H9 (cell line): ENCODE results near the gene KIF26B. TPM values are rescaled to one million over a fixed set of nuclear protein-coding genes. Genes with fewer than 3 reads are reported as not detected.

Experiments
- DNase-seq: peaks from one replicate; pipeline ENCODE4 v3.0.0-alpha.2; 2017
- H2AFZ ChIP-seq: one replicate; pipeline ENCODE4 v1.6.1; 2013; ENCODE audit warnings: mild to moderate bottlenecking, low read length, control low read depth, moderate library complexity
- H2AK5ac ChIP-seq: 2 replicates; pipeline ENCODE4 v1.6.1; 2013; ENCODE audit warnings: low read length, control low read depth, mixed read lengths; ENCODE audit not compliant: insufficient read length
- H2BK120ac ChIP-seq: one replicate; pipeline ENCODE4 v1.6.1; 2013; ENCODE audit warnings: low read depth, mild to moderate bottlenecking, low read length, control low read depth, inconsistent platforms; ENCODE audit not compliant: poor library complexity, severe bottlenecking
- H2BK12ac ChIP-seq: 2 replicates; pipeline ENCODE4 v1.6.1; 2013; ENCODE audit warnings: low read length, control low read depth, mixed read lengths, low read depth; ENCODE audit not compliant: insufficient read length
- H2BK15ac ChIP-seq: 2 replicates; pipeline ENCODE4 v1.6.1; 2013; ENCODE audit warnings: low read depth, low read length, control low read depth
- H2BK20ac ChIP-seq: one replicate; pipeline ENCODE4 v1.6.1; 2013; ENCODE audit warnings: low read depth, mild to moderate bottlenecking, low read length, control low read depth, inconsistent platforms; ENCODE audit not compliant: poor library complexity, severe bottlenecking
- H2BK5ac ChIP-seq: 2 replicates; pipeline ENCODE4 v1.6.1; 2013; ENCODE audit warnings: low read length, control low read depth, mixed read lengths; ENCODE audit not compliant: insufficient read length
- H3K14ac ChIP-seq: 2 replicates; pipeline ENCODE4 v1.6.1; 2013; ENCODE audit warnings: low read length, control low read depth; ENCODE audit not compliant: insufficient read depth
- H3K18ac ChIP-seq: 2 replicates; pipeline ENCODE4 v1.6.1; 2013; ENCODE audit warnings: low read depth, mild to moderate bottlenecking, mixed read lengths, low read length, control low read depth; ENCODE audit not compliant: insufficient read length
- H3K23ac ChIP-seq: 2 replicates; pipeline ENCODE4 v1.6.1; 2013; ENCODE audit warnings: low read length, control low read depth, mixed read lengths, low read depth; ENCODE audit not compliant: insufficient read length
- H3K23me2 ChIP-seq: 2 replicates; pipeline ENCODE4 v1.6.1; 2013; ENCODE audit warnings: low read depth, mild to moderate bottlenecking, mixed read lengths, low read length, control low read depth; ENCODE audit not compliant: insufficient read length, poor library complexity, severe bottlenecking
- H3K27ac ChIP-seq: 2 replicates; pipeline ENCODE4 v1.5.1; 2013; ENCODE audit warnings: low read length, control low read depth, mixed read lengths, low read depth; ENCODE audit not compliant: insufficient read length
- H3K27me3 ChIP-seq: 2 replicates; pipeline ENCODE4 v1.6.1; 2013; ENCODE audit warnings: low read length, control low read depth, inconsistent platforms; ENCODE audit not compliant: insufficient read depth
- H3K4ac ChIP-seq: 2 replicates; pipeline ENCODE4 v1.6.1; 2013; ENCODE audit warnings: low read depth, mild to moderate bottlenecking, control low read depth, inconsistent platforms, low read length, moderate library complexity
- H3K4me1 ChIP-seq: 2 replicates; pipeline ENCODE4 v1.6.1; 2013; ENCODE audit warnings: low read length, control low read depth, inconsistent platforms; ENCODE audit not compliant: insufficient read depth
- H3K4me2 ChIP-seq: 2 replicates; pipeline ENCODE4 v1.6.1; 2013; ENCODE audit warnings: low read length, control low read depth, mixed read lengths; ENCODE audit not compliant: insufficient read length, insufficient read depth
- H3K56ac ChIP-seq: 2 replicates; pipeline ENCODE4 v1.6.1; 2013; ENCODE audit warnings: low read depth, mild to moderate bottlenecking, mixed read lengths, low read length, control low read depth; ENCODE audit not compliant: insufficient read length
- H3K79me1 ChIP-seq: 2 replicates; pipeline ENCODE4 v1.6.1; 2013; ENCODE audit warnings: low read depth, mild to moderate bottlenecking, moderate library complexity, low read length, control low read depth, inconsistent platforms; ENCODE audit not compliant: insufficient read depth, poor library complexity, severe bottlenecking
- H3K79me2 ChIP-seq: 2 replicates; pipeline ENCODE4 v1.6.1; 2013; ENCODE audit warnings: low read length, control low read depth, inconsistent platforms; ENCODE audit not compliant: insufficient read depth
- H3K9ac ChIP-seq: 2 replicates; pipeline ENCODE4 v1.6.1; 2013; ENCODE audit warnings: low read length, control low read depth, mixed read lengths; ENCODE audit not compliant: insufficient read length; ENCODE audit errors: extremely low read depth
- H3K9me3 ChIP-seq: one replicate; pipeline ENCODE4 v1.6.1; 2013; ENCODE audit warnings: low read depth, low read length, inconsistent platforms; ENCODE audit not compliant: control insufficient read depth
- H3T11ph ChIP-seq: one replicate; pipeline ENCODE4 v1.6.1; 2013; ENCODE audit warnings: mild to moderate bottlenecking, low read length, control low read depth, inconsistent platforms
- H4K20me1 ChIP-seq: one replicate; pipeline ENCODE4 v1.6.1; 2013; ENCODE audit not compliant: control insufficient read depth, insufficient read length, insufficient read depth
- H4K5ac ChIP-seq: 2 replicates; pipeline ENCODE4 v1.6.1; 2013; ENCODE audit warnings: low read depth, mild to moderate bottlenecking, mixed read lengths, low read length, control low read depth; ENCODE audit not compliant: insufficient read length
- H4K8ac ChIP-seq: replicated peaks from 2 replicates; pipeline ENCODE4 v1.6.1; 2013; ENCODE audit warnings: low read length, control low read depth, mixed read lengths, low read depth; ENCODE audit not compliant: insufficient read length
- H4K91ac ChIP-seq: 2 replicates; pipeline ENCODE4 v1.6.1; 2013; ENCODE audit warnings: low read depth, mild to moderate bottlenecking, moderate library complexity, mixed read lengths, low read length, control low read depth; ENCODE audit not compliant: insufficient read length
- H3K27ac Mint-ChIP-seq, 3 experiments: 2 replicates in 2 of 3; 3 replicates in 1 of 3; pipeline ENCODE4 v1.8.0; 2020 to 2021; ENCODE audit warnings: mixed read lengths in 3 of 3, mild to moderate bottlenecking in 1 of 3, moderate library complexity in 1 of 3
- H3K27me3 Mint-ChIP-seq: 2 replicates; pipeline ENCODE4 v1.8.0; 2021; ENCODE audit warnings: low read depth, mild to moderate bottlenecking, moderate library complexity, mixed read lengths
- H3K36me3 Mint-ChIP-seq, 3 experiments: 2 replicates in 2 of 3; 3 replicates in 1 of 3; pipeline ENCODE4 v1.8.0; 2020 to 2021; ENCODE audit warnings: low read depth in 3 of 3, mixed read lengths in 3 of 3; ENCODE audit not compliant: insufficient read depth in 1 of 3
- H3K4me1 Mint-ChIP-seq, 2 experiments: 2 replicates each; pipeline ENCODE4 v1.8.0; 2020; ENCODE audit warnings: mixed read lengths in 2 of 2
- H3K4me3 Mint-ChIP-seq, 2 experiments: 2 replicates in 1 of 2; 3 replicates in 1 of 2; pipeline ENCODE4 v1.8.0; 2020 to 2021; ENCODE audit warnings: mild to moderate bottlenecking in 2 of 2, mixed read lengths in 2 of 2, moderate library complexity in 1 of 2
- H3K9me3 Mint-ChIP-seq, 2 experiments: 2 replicates in 1 of 2; 3 replicates in 1 of 2; pipeline ENCODE4 v1.8.0; 2020; ENCODE audit warnings: mild to moderate bottlenecking in 2 of 2, mixed read lengths in 2 of 2, moderate library complexity in 1 of 2
- WGBS: extraction: QIAGEN DNeasy Blood & Tissue Kit; methylation state at CpG from one replicate; pipeline ENCODE4 v1.1.7; 2013; ENCODE audit warnings: missing lambda C conversion rate, low lambda C conversion rate, mixed read lengths; ENCODE audit not compliant: insufficient read length; ENCODE audit errors: extremely low coverage; 5-methylcytosine and 5-hydroxymethylcytosine counted together
- total RNA-seq: library from RNA; stranded (reverse); gene quantifications from 2 replicates; pipeline ENCODE4 v1.2.1, GENCODE V29; 2021
- TF ChIP-seq, protein P1 (sequence below): fragments of 200-600 bp; sonication (generic); conservative IDR thresholded peaks from 3 replicates; pipeline ENCODE4 v1.8.0; 2021; ENCODE audit warnings: antibody characterized with exemption, mild to moderate bottlenecking

The KIF26B gene
- total RNA-seq, 1 experiment from 2014 or later, result 0.13 TPM

- peaks cover 7% of the 10 kb centered on the region for H3K27me3 Mint-ChIP-seq
- Histone ChIP-seq H3K4me1 (no peaks in the 10 kb centered on the region; the same call in 1 of the 2 replicates), H4K8ac (no peak overlapping the region), H3K18ac (no peak overlapping the region), H4K5ac (no peak overlapping the region), H3K4me2 (no peak overlapping the region), H2BK12ac (no peak overlapping the region), H3K23ac (no peak overlapping the region), H2BK5ac (no peak overlapping the region), H3K79me2 (no peaks in the 10 kb centered on the region), H3K27ac (no peak overlapping the region), H3T11ph (no peak overlapping the region), H2BK15ac (no peak overlapping the region), H2BK20ac (no peak overlapping the region), H2AK5ac (no peak overlapping the region), H4K20me1 (no peaks in the 10 kb centered on the region), H3K27me3 (no peaks in the 10 kb centered on the region), H3K79me1 (no peaks in the 10 kb centered on the region), H3K14ac (no peak overlapping the region), H3K23me2 (peaks cover 3% of the 10 kb centered on the region), H3K4ac (no peak overlapping the region), H4K91ac (no peak overlapping the region), H3K9ac (no peak overlapping the region), H2BK120ac (no peak overlapping the region), H2AFZ (no peak overlapping the region), H3K56ac (no peak overlapping the region), H3K9me3 (no peaks in the 10 kb centered on the region)
- no peak overlapping the region for H3K4me3 Mint-ChIP-seq
- no CpG with 5 or more reads among the region's 4 CpGs for WGBS
- DNase-seq, result no peak
- peaks cover 3 to 9% of the 10 kb centered on the region in 2 experiments; a peak in 3 of 4 replicates for H3K4me1 Mint-ChIP-seq
- no peaks in the 10 kb centered on the region for H3K9me3 Mint-ChIP-seq
- TF ChIP-seq, protein P1, sequence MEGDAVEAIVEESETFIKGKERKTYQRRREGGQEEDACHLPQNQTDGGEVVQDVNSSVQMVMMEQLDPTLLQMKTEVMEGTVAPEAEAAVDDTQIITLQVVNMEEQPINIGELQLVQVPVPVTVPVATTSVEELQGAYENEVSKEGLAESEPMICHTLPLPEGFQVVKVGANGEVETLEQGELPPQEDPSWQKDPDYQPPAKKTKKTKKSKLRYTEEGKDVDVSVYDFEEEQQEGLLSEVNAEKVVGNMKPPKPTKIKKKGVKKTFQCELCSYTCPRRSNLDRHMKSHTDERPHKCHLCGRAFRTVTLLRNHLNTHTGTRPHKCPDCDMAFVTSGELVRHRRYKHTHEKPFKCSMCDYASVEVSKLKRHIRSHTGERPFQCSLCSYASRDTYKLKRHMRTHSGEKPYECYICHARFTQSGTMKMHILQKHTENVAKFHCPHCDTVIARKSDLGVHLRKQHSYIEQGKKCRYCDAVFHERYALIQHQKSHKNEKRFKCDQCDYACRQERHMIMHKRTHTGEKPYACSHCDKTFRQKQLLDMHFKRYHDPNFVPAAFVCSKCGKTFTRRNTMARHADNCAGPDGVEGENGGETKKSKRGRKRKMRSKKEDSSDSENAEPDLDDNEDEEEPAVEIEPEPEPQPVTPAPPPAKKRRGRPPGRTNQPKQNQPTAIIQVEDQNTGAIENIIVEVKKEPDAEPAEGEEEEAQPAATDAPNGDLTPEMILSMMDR, result no peak
- H3K27ac Mint-ChIP-seq, result no peak overlapping the region; a peak in 1 of 7 replicates
- H3K36me3 Mint-ChIP-seq, result no peaks in the 10 kb centered on the region; a peak in 1 of 7 replicates
Observed at GRCh38 chr1:245327842-245328241, 173.1 kb downstream of the KIF26B start.
